ENCODE data around the gene RNF166.

Gene RNF166

GRCh38 chr16:88705076-88705684 lies 1.0 kb downstream of the RNF166 start:
- no peak for DNase-seq

GRCh38 chr16:88703486-88704309 lies 2.5 kb downstream of the RNF166 start:
- no peak for DNase-seq

GRCh38 chr16:88702371-88703210 lies 3.6 kb downstream of the RNF166 start:
- no peak for DNase-seq

GRCh38 chr16:88701581-88702370 lies 4.4 kb downstream of the RNF166 start:
- no peak for DNase-seq

GRCh38 chr16:88700636-88701482 lies 5.3 kb downstream of the RNF166 start:
- no peak for DNase-seq

GRCh38 chr16:88700322-88700635 lies 5.9 kb downstream of the RNF166 start:
- DNase-seq, result no peak

- no peak for DNase-seq
These were observed 7.0 kb downstream of the RNF166 start for GRCh38 chr16:88699180-88699579.

- no peak for DNase-seq
These were observed 7.6 kb downstream of the RNF166 start for GRCh38 chr16:88698646-88699045.

- DNase-seq, result no peak
These were observed 8.2 kb downstream of the RNF166 start for GRCh38 chr16:88697831-88698615.

- DNase-seq, result no peak
These were observed 8.9 kb downstream of the RNF166 start for GRCh38 chr16:88697116-88697830.

- DNase-seq, result no peak
These were observed 9.8 kb downstream of the RNF166 start for GRCh38 chr16:88696441-88696840.

- no peak for DNase-seq
These were observed 10.5 kb downstream of the RNF166 start for GRCh38 chr16:88695753-88696152.

- DNase-seq, result no peak
These were observed 11.0 kb downstream of the RNF166 start for GRCh38 chr16:88695218-88695617.

GRCh38 chr16:88694221-88695087 lies 11.8 kb downstream of the RNF166 start:
- no peak for DNase-seq

- DNase-seq, result no peak
These were observed 12.6 kb downstream of the RNF166 start for GRCh38 chr16:88693420-88694177.

- no peak for DNase-seq
These were observed 13.3 kb downstream of the RNF166 start for GRCh38 chr16:88692861-88693260.

- no peak for DNase-seq
These were observed 14.2 kb downstream of the RNF166 start for GRCh38 chr16:88691924-88692560.
